ENCODE measurements around the gene DBNL.

The DBNL gene

DNA sequence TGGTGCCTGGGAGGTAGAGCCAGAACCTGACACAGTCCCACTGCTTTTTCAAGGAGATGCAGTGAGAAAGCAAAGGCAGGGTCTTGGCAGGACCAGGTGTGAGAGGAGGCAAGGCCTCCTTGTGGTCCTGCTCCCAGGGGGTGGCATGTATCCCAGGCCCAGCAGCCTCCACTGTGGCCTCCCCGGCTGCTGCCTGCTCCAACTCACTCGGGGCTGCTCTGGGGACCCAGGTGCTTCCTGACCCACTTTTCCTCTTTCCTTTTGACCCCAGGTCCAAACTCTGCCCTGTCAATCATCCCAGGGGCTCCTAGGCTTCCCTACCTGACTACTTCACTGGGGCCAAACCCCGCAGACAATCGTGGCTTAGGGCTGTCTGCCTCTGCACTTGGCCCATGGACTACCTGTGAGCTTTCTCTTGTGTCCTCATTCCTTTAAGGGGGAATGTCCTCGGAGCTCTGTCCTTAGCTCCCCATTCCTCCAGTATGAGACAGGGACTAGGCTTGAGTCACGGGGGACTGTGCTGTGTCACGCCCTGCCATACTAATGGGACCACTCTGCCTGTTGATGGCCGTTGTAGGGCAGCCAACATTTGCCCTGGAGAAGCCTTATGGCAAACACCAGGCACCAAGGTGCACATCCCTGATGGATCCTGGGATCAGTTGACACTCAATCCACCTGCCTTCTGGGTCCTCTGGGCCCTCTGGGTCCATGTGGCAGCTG is 58.5 kb downstream of the DBNL start:
- Histone ChIP-seq H3K79me1 (ENCODE audit: low read length) (no peaks in the 10 kb centered on the region), H2AK5ac (ENCODE audit: low read length) (no peak overlapping the region), H3K23ac (ENCODE audit: low read length) (no peak overlapping the region), H4K8ac (ENCODE audit: low read depth, low read length) (no peak overlapping the region), H2BK120ac (ENCODE audit: low read depth, low read length) (no peak overlapping the region), H3K18ac (ENCODE audit: low read length) (no peak overlapping the region), H3K27me3 (ENCODE audit: insufficient read depth, low read length, poor library complexity) (no peaks in the 10 kb centered on the region), H3K27ac (ENCODE audit: low read depth, low read length) (no peak overlapping the region), H3K4me3 (ENCODE audit: low read length) (no peak overlapping the region), H3K56ac (ENCODE audit: low read length) (no peak overlapping the region), H3K9ac (ENCODE audit: low read length) (no peak overlapping the region), H4K5ac (ENCODE audit: low read length) (no peak overlapping the region), H3K36me3 (ENCODE audit: control insufficient read depth, insufficient read depth, low read length) (no peaks in the 10 kb centered on the region), H3K79me2 (ENCODE audit: control insufficient read depth, insufficient read depth, low read length) (no peaks in the 10 kb centered on the region), H3K4me2 (ENCODE audit: low read length) (no peak overlapping the region), H3K4me1 (ENCODE audit: control insufficient read depth, low read depth, low read length) (no peaks in the 10 kb centered on the region), H2BK5ac (ENCODE audit: low read length) (no peak overlapping the region), H3K4ac (ENCODE audit: low read depth, low read length) (no peak overlapping the region), H2BK15ac (replicated peaks; ENCODE audit: low read depth) (no peak overlapping the region)
- WGBS (ENCODE audit: extremely low coverage, insufficient coverage, low lambda C conversion rate): no CpG with 5 or more reads among the region's 8 CpGs
- DNase-seq: no peak

GRCh38 chr7:44103566-44103922 is 59.0 kb downstream of the DBNL start:
- H3K27ac ChIP-seq (ENCODE audit: low read depth, low read length): no peak overlapping the region
- H3K23ac ChIP-seq (ENCODE audit: low read length): no peak overlapping the region
- no CpG with 5 or more reads among the region's 8 CpGs for whole genome bisulfite sequencing (ENCODE audit: extremely low coverage, insufficient coverage, low lambda C conversion rate)
- peak overlapping the region; percentile 39 for H3K9ac ChIP-seq (ENCODE audit: low read length)
- no peaks in the 10 kb centered on the region for H3K79me1 ChIP-seq (ENCODE audit: low read length)
- H4K5ac ChIP-seq (ENCODE audit: low read length): no peak overlapping the region
- peak overlapping the region; percentile 2 for H3K4me3 ChIP-seq (ENCODE audit: low read length)
- DNase-seq: no peak
- peak overlapping the region; percentile 56 for H3K4ac ChIP-seq (ENCODE audit: low read depth, low read length)
- H3K79me2 ChIP-seq (ENCODE audit: control insufficient read depth, insufficient read depth, low read length): no peaks in the 10 kb centered on the region
- H3K18ac ChIP-seq (ENCODE audit: low read length): peak overlapping the region; percentile 16
- H3K36me3 ChIP-seq (ENCODE audit: control insufficient read depth, insufficient read depth, low read length): no peaks in the 10 kb centered on the region
- H3K4me2 ChIP-seq (ENCODE audit: low read length): peak overlapping the region; percentile 7
- no peak overlapping the region for H2BK5ac ChIP-seq (ENCODE audit: low read length)
- no peak overlapping the region for H2BK15ac ChIP-seq (replicated peaks; ENCODE audit: low read depth)
- no peaks in the 10 kb centered on the region for H3K4me1 ChIP-seq (ENCODE audit: control insufficient read depth, low read depth, low read length)
- H4K8ac ChIP-seq (ENCODE audit: low read depth, low read length): no peak overlapping the region
- H3K27me3 ChIP-seq (ENCODE audit: insufficient read depth, low read length, poor library complexity): no peaks in the 10 kb centered on the region
- peak overlapping the region; percentile 62 for H3K56ac ChIP-seq (ENCODE audit: low read length)
- H2AK5ac ChIP-seq (ENCODE audit: low read length): no peak overlapping the region
- H2BK120ac ChIP-seq (ENCODE audit: low read depth, low read length): no peak overlapping the region

DNA sequence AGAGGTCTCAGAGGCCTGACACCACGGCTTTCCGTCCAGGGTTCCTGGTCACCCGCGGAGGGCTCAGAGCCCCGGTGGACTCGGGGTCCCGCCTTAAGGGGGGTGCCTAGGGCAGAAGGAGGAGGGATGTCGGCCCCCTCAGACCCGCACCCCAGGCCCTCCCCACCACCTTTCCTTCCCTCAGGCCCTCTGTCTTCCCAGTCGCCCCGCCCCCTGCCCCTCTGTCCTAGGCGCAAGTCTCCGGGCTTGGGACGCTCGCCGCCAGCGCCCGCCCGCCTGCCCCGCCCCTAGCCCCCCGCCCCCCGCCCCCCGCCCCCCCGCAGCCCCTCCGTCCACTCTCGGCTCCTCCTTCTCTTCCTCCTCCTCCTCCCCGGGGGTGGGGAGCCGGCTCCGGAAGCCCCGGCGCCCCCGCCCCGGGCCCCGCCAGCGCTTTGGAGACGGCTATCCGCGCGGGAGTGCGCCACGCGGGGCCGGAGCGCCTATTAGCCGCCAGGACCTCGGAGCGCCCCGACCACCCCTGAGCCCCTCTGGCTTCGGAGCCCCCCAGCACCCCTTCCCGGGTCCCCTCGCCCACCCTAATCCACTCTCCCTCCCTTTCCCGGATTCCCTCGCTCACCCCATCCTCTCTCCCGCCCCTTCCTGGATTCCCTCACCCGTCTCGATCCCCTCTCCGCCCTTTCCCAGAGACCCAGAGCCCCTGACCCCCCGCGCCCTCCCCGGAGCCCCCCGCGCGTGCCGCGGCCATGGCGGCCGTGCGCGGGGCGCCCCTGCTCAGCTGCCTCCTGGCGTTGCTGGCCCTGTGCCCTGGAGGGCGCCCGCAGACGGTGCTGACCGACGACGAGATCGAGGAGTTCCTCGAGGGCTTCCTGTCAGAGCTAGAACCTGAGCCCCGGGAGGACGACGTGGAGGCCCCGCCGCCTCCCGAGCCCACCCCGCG is 59.7 kb downstream of the DBNL start, which contains the start of gene AEBP1:
Gene AEBP1 (plus strand): TSS at position 423 of the 937 bp plus-strand sequence. CDS start 321 bp downstream, at position 744.
- H4K5ac ChIP-seq (ENCODE audit: low read length): no peak within 1 kb of the TSS
- peak within 1 kb of the TSS; percentile 81 for H3K56ac ChIP-seq (ENCODE audit: low read length)
- peak; percentile 64 for DNase-seq
- H3K36me3 ChIP-seq (ENCODE audit: control insufficient read depth, insufficient read depth, low read length): no peaks in the 10 kb centered on the region
- no peaks in the 10 kb centered on the region for H3K27me3 ChIP-seq (ENCODE audit: insufficient read depth, low read length, poor library complexity)
- H3K27ac ChIP-seq (ENCODE audit: low read depth, low read length): no peak within 1 kb of the TSS
- H3K4me2 ChIP-seq (ENCODE audit: low read length): peak within 1 kb of the TSS; percentile 7
- no peaks in the 10 kb centered on the region for H3K79me2 ChIP-seq (ENCODE audit: control insufficient read depth, insufficient read depth, low read length)
- no peak within 1 kb of the TSS for H4K8ac ChIP-seq (ENCODE audit: low read depth, low read length)
- H3K4ac ChIP-seq (ENCODE audit: low read depth, low read length): peak within 1 kb of the TSS; percentile 56
- H3K4me3 ChIP-seq (ENCODE audit: low read length): peak within 1 kb of the TSS; percentile 44
- H2BK15ac ChIP-seq (replicated peaks; ENCODE audit: low read depth): no peak within 1 kb of the TSS
- no peaks in the 10 kb centered on the region for H3K4me1 ChIP-seq (ENCODE audit: control insufficient read depth, low read depth, low read length)
- no peak within 1 kb of the TSS for H2AK5ac ChIP-seq (ENCODE audit: low read length)
- H3K18ac ChIP-seq (ENCODE audit: low read length): peak within 1 kb of the TSS; percentile 77
- no peak within 1 kb of the TSS for H2BK5ac ChIP-seq (ENCODE audit: low read length)
- WGBS (ENCODE audit: extremely low coverage, insufficient coverage, low lambda C conversion rate): no CpG with 5 or more reads among the region's 87 CpGs
- H2BK120ac ChIP-seq (ENCODE audit: low read depth, low read length): no peak within 1 kb of the TSS
- no peak within 1 kb of the TSS for H3K23ac ChIP-seq (ENCODE audit: low read length)
- no peaks in the 10 kb centered on the region for H3K79me1 ChIP-seq (ENCODE audit: low read length)
- H3K9ac ChIP-seq (ENCODE audit: low read length): peak within 1 kb of the TSS; percentile 50

GRCh38 chr7:44104860-44105771 is 60.6 kb downstream of the DBNL start:
- Histone ChIP-seq H3K79me1 (ENCODE audit: low read length) (no peaks in the 10 kb centered on the region), H2BK15ac (replicated peaks; ENCODE audit: low read depth) (no peak overlapping the region), H3K4me3 (ENCODE audit: low read length) (peak overlapping the region; percentile 44), H2AK5ac (ENCODE audit: low read length) (no peak overlapping the region), H3K18ac (ENCODE audit: low read length) (no peak overlapping the region), H3K27ac (ENCODE audit: low read depth, low read length) (no peak overlapping the region), H3K4ac (ENCODE audit: low read depth, low read length) (peak overlapping the region; percentile 22), H3K79me2 (ENCODE audit: control insufficient read depth, insufficient read depth, low read length) (no peaks in the 10 kb centered on the region), H2BK120ac (ENCODE audit: low read depth, low read length) (no peak overlapping the region), H2BK5ac (ENCODE audit: low read length) (no peak overlapping the region), H4K8ac (ENCODE audit: low read depth, low read length) (no peak overlapping the region), H3K9ac (ENCODE audit: low read length) (peak overlapping the region; percentile 50), H4K5ac (ENCODE audit: low read length) (no peak overlapping the region), H3K4me2 (ENCODE audit: low read length) (peak overlapping the region; percentile 5), H3K4me1 (ENCODE audit: control insufficient read depth, low read depth, low read length) (no peaks in the 10 kb centered on the region), H3K36me3 (ENCODE audit: control insufficient read depth, insufficient read depth, low read length) (no peaks in the 10 kb centered on the region), H3K23ac (ENCODE audit: low read length) (no peak overlapping the region), H3K27me3 (ENCODE audit: insufficient read depth, low read length, poor library complexity) (no peaks in the 10 kb centered on the region), H3K56ac (ENCODE audit: low read length) (peak overlapping the region; percentile 81)
- no CpG with 5 or more reads among the region's 28 CpGs for WGBS (ENCODE audit: extremely low coverage, insufficient coverage, low lambda C conversion rate)
- DNase-seq: peak; percentile 81

DNA sequence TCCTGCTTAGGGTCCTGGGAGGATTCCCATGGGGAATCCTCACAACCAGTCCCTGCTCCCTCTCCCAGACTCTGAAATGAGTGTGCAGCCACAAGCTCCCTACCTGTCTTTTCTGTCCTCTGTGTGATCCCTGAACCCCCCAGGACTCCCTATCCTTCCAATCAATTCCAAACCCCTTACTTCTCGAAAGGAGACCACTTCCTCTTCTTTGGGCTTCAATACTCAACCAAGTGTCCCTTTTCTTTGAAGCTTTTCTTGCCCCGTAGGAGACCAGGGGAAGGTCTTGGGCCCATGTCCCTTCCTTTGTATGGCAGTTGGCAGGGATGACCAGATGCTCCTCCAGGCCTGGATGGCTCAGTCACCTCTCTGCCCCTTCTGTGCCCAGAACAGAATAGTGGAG is 61.3 kb downstream of the DBNL start:
- DNase-seq: no peak
- no peak overlapping the region for H3K23ac ChIP-seq (ENCODE audit: low read length)
- no peaks in the 10 kb centered on the region for H3K79me1 ChIP-seq (ENCODE audit: low read length)
- no peaks in the 10 kb centered on the region for H3K27me3 ChIP-seq (ENCODE audit: insufficient read depth, low read length, poor library complexity)
- H3K4me3 ChIP-seq (ENCODE audit: low read length): no peak overlapping the region
- H3K27ac ChIP-seq (ENCODE audit: low read depth, low read length): no peak overlapping the region
- no peak overlapping the region for H4K5ac ChIP-seq (ENCODE audit: low read length)
- peak overlapping the region; percentile 81 for H3K56ac ChIP-seq (ENCODE audit: low read length)
- H4K8ac ChIP-seq (ENCODE audit: low read depth, low read length): no peak overlapping the region
- WGBS (ENCODE audit: extremely low coverage, insufficient coverage, low lambda C conversion rate): no CpG with 5 or more reads among the region's 2 CpGs
- no peak overlapping the region for H2BK120ac ChIP-seq (ENCODE audit: low read depth, low read length)
- H3K4me1 ChIP-seq (ENCODE audit: control insufficient read depth, low read depth, low read length): no peaks in the 10 kb centered on the region
- no peaks in the 10 kb centered on the region for H3K79me2 ChIP-seq (ENCODE audit: control insufficient read depth, insufficient read depth, low read length)
- no peak overlapping the region for H3K4me2 ChIP-seq (ENCODE audit: low read length)
- H3K36me3 ChIP-seq (ENCODE audit: control insufficient read depth, insufficient read depth, low read length): no peaks in the 10 kb centered on the region
- no peak overlapping the region for H3K4ac ChIP-seq (ENCODE audit: low read depth, low read length)
- no peak overlapping the region for H2BK15ac ChIP-seq (replicated peaks; ENCODE audit: low read depth)
- no peak overlapping the region for H2BK5ac ChIP-seq (ENCODE audit: low read length)
- H3K18ac ChIP-seq (ENCODE audit: low read length): no peak overlapping the region
- H2AK5ac ChIP-seq (ENCODE audit: low read length): no peak overlapping the region
- peak overlapping the region; percentile 30 for H3K9ac ChIP-seq (ENCODE audit: low read length)
